Measurements from ENCODE around the gene ERP29.
"Not testable (repeated sequence)": the region's sequence is repeated elsewhere in the genome, so short reads cannot be mapped to it uniquely, and the experiment has no call there.

The ERP29 gene

DNA sequence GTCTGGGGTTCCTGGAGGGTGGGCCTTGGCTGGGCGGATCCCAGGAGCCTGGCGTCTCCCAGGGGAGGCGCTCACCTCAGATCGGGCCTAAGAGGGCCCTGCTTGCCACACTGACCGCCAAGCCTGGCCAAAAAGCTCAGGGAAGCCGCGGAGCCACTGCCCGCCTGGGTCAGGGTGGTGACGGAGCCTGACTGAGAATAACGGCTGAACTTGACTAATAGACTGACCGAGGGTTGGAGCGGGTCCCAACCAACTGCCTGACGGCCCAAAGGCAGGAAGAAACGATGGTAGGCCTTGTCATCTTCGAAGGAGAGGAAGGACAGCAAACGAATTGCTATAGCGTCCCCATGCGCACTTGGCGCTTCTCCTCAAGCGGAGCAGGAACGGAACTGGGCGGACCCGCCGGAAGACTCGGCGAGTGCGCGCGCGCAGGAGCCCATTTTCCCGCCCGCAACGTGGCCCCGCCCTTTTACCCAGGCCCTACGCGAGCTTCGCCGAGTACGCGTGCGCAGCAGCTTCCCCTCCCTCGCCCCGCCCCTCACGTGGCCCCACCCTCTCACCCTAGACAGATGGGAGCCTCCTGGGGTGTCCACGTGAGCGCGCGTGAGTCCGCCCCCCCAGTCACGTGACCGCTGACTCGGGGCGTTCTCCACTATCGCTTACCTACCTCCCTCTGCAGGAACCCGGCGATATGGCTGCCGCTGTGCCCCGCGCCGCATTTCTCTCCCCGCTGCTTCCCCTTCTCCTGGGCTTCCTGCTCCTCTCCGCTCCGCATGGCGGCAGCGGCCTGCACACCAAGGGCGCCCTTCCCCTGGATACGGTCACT lies at the start of gene ERP29, which contains the start of gene TMEM116:
TSS of gene ERP29 (plus strand) at position 652 of the 826 bp plus-strand sequence. CDS start at position 692, 40 bp downstream.
TSS of gene TMEM116 (minus strand) at position 391 of the 826 bp plus-strand sequence. CDS start 7,895 bp downstream, outside the sequence.
- DNase-seq = peak; percentile 98

DNA sequence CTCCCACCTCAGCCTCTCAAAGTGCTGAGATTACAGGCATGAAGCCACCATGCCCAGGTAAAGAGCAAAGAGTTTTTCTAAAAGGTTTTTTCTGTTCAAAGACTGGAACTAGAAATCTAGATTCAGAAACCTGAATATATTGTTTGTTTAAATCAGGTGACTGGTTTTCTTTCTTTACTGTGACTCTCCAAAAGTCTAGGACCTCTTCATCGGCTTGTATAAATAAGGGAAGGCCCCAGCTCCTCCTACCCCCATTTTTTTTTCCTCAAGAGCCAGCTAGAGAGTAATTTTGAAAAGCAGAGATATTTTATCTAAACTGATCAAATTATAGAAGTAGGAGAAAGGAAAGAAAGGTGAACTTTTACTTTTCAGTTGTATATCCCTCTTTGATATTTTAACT lies 48.3 kb upstream of the ERP29 start:
- DNase-seq = no peak

DNA sequence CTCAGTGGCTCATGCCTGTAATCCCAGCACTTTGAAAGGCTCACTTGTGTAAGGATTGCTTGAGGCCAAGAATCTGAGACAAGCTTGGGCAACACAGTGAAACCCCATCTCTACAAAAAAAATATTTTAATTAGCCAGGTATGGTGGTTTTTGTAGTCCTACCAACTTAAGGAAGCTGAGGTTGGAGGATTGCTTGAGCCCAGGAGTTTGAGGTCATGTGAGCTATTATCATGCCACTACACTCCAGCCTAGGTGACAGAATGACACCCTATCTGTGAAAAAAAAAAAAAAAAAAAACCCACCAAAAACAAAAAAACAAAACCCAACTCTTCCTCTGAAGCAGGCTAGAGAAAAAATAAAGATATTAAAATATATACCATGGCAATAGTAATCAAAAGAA lies 41.4 kb upstream of the ERP29 start:
- DNase-seq = no peak

DNA sequence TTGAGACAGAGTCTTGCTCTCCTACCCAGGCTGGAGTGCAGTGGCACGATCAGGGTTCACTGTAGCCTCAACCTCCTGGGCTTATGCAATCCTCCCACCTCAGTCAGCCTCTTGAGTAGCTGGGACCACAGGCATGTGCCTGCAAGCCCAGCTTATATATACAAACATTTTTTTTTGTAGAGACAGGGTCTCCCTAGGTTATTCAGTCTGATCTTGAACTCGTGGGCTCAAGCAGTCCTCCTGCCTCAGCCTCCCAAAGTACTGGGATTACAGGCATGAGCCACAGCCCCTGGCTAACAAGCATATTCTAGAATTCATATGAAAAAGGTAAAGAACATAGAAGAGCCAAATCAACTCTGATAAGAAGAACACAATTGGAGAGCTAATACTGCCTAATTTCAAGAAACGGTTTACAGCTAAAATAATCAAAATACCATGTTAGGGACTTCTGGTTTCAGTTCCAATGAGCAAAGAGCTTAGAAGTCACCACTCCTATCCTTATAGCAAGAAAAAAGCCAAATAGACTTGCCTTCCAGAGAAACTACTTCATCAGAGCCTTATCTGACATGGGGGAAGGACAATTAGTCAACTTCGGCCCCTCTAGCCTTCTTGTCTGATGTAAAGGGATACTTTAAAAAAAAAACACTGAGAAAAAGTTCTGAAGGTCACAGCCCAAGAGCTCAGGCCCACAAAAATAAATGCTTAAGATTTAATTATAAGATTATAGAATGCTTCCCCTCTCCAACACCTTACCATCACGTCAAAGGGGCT lies 37.9 kb upstream of the ERP29 start:
- DNase-seq = no peak

DNA sequence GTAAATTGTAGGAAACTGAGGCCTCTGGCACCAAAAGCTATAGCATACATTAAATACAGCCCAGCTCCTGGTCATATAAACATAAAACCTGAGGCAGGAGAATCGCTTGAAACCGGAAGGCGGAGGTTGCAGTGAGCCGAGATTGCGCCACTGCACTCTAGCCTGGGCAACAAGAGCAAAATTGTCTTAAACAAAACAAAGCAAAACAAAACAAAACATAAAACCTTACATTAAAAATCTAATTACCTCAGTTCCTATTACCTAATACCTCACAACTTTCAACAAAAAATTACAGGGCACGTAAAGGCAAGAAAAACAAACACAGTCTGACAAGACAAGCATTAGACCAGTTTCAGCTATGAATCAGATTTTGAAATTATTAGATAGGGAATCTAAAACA lies 36.9 kb upstream of the ERP29 start:
- no peak for DNase-seq

DNA sequence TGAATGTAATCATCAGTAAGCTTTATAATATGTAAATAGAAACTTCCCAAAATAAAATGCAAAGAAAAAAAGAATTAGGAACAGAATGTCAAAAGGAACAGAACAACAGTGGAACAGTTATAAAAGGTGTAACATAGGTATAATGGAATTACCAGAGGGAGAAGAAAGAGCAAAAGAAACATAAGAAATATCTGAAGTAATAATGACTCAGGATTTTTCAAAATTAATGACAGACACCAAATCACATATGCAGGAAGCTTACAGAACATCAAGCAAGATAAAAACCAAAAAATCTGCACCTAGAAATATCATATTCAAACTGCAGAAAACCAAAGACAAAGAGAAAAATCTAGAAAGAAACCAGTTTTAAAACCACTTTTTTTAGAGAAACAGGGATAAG lies 36.4 kb upstream of the ERP29 start:
- DNase-seq = no peak

DNA sequence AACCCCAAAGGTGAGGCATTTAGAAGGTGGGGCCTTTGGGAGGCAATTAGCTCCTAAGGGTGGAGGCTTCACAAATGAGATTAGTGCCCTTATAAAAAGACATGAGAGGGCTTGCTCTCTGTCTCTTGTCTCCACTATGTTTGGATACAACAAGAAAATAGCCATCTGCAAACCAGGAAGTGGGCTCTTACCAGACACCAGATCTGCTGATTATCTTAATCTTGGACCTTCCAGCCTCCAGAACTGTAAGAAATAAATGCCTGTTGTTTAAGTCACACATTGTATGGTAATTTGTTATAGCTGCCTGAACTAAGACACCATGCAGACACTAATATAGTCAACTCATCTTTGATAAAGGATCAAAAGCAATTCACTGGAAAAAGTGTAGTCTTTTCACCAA lies 34.7 kb upstream of the ERP29 start:
- no peak for DNase-seq

DNA sequence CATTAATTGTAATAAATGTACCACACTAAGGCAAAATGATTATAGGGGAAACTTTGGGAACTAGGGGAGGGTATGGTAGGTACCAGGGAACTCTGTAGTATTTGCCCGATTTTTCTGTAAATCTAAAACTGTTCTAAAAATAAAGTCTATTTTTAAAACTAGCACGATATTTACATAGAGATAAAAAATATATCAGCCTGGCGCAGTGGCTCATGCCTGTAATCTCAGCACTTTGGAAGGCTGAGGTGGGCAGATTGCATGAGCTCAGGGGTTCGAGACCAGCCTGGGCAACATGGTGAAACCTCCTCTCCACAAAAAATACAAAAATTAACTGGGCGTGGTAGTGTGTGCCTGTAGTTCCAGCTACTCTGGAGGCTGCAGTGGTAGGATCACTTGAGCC lies 32.6 kb upstream of the ERP29 start:
- DNase-seq = no peak

DNA sequence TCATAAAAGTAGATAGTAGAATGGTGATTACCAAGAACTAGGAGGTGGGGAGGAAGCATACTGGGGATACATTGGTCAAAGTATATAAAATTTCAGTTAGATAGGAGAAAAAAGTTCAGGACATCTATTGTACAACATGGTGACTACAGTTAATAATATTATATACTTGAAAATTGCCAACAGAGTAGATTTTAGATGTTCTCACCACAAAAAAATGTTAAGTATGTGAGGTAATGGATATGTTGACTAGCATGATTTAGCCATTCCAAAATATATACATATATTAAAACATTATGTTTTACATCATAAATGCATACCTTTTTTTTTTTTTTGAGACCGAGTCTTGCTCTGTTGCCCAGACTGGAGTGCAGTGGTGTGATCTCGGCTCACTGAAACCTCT lies 31.2 kb upstream of the ERP29 start:
- DNase-seq = no peak

DNA sequence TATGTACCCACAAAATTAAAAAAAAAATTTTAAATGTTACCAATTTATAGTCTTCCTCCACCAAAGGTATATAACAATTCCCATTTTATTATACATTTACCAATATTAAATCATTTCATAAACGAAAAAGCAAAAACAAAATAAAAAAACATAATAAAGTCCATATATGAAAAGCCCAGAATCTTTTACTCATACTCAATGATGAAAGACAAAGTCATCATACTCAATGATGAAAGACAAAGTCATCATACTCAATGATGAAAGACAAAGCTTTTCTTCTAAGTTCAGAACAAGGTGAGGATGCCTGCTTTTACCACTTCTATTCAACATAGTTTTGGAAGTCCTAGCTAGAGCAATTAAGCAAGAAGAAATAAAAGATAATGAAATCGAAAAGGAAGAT lies 28.4 kb upstream of the ERP29 start:
- no peak for DNase-seq

DNA sequence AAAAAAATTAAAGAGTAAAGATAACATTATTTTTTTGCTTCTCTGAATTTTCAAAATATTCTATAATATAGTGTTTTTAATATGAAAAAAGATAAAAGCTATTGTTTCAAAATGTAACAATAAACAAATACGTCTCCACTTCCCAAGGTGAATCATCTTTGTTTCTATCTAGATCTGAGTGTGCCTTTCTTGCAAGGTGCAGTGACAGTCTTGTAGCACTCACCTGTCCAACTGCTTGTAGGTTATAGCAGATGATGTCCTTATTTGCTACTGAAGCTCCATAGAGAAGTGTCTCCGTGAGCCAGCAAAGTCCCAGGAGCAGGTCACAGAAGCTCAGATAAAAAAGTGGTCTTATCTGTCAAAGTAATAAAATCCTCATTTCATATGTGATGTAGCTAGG lies 21.7 kb upstream of the ERP29 start:
- no peak for DNase-seq

DNA sequence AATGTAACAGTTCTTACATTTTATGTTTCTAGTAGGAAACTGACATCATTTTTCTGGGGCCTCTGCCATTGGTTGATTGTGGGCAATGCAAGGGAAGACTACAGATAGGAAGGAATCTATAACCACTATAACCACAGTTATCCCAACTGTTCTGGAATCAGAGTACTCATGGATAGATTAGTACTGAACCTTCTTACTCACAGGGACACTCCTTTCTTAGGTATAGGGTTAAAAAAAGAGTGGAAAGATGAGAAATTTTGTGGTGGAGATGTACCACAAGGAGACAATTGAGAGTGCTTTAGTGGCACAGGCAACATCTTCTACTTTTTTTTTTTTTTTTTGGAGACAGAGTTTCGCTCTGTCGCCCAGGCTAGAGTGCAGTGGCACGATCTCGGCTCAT lies 21.3 kb upstream of the ERP29 start:
- DNase-seq = no peak

DNA sequence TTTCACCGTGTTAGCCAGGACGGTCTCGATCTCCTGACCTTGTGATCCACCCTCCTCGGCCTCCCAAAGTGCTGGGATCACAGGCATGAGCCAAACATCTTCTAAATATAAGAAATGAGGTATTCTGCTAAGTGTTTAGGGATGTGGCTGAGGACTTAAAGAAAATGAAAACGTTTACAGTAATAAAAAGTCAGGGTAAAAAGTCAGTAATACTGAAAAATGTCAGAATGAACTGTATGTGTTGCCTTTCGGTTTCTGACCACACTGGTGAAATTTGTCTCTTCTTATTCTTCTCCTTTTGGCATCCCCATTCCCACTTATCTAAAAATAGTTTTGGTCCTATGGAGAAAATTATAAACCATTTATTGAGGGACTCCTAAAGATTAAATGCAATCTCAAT lies 20.8 kb upstream of the ERP29 start:
- no peak for DNase-seq

DNA sequence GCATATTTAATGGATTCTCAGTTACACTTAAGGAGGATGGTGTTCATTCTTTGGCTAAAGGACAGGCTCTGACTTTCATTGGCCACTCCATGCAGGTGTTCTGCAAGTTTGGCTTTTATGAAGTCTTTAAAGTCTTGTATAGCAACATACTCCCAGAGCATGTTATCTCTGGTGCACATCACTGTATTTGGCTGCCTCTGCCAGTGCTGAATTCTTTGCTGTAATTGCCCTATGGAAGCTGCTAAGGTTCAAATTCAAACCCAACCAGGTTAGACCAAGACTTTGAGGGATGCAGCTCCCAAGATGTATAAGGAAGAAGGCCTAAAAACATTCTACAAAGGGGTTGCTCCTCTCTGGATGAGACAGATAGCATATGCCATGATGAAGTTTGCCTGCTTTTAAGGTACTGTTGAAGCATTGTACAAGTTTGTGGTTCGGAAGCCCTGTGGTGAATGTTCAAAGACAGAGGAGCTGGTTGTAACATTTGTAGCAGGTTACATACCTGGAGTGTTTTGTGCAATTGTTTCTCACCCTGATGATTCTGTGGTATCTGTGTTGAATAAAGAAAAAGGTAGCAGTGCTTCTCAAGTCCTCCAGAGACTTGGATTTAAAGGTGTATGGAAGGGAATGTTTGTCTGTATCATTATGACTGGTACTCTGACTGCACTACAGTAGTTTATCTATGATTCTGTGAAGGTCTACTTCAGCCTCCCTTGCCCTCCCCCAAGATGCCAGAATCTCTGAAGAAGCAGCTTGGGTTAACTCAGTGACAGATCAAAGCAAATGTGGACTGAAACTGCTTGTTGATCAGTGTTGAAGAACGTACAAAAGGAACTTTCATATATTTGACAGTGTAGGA lies 19.7 kb upstream of the ERP29 start:
- no peak for DNase-seq

DNA sequence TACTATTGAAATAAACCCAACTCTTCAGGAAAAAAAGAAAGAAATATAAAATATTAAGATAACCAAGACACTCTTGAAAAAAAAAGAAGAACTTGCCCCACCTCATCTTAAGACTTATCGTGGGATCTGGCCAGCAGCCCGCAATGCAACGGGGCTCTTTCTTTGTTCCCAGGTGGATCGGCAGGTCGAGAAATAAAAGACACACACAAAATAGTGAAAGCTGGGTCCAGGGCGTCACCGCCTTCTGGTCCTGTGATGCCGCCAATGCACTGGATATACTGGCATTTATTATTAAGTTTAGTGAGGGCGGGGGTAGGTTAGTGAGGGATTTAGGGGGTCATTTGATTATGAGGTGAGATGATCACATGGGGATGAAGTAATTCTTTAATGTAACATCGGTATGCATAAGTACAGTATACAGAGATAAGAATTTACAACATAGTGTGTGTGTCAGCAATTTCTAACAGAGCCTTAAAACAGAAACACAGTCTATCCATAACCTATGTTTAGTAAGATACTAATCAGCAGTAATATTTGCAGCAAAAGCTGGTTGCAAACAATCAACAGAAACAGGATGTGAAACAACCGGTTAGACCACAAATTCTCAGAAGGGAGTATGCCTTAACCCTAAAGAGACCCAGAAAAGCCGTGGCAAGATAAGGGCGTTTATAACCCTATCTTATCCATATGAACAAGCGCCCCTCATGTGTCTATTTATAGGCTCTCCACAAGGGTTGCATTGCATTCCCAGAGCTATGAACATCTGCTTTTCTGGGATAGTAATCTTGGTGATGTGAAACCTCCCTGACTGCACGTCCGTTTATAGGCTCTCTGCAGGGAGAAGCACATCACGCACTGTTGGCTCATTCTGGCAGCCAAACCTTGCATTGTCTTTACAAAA lies 18.8 kb upstream of the ERP29 start:
- DNase-seq = not testable (repeated sequence)

DNA sequence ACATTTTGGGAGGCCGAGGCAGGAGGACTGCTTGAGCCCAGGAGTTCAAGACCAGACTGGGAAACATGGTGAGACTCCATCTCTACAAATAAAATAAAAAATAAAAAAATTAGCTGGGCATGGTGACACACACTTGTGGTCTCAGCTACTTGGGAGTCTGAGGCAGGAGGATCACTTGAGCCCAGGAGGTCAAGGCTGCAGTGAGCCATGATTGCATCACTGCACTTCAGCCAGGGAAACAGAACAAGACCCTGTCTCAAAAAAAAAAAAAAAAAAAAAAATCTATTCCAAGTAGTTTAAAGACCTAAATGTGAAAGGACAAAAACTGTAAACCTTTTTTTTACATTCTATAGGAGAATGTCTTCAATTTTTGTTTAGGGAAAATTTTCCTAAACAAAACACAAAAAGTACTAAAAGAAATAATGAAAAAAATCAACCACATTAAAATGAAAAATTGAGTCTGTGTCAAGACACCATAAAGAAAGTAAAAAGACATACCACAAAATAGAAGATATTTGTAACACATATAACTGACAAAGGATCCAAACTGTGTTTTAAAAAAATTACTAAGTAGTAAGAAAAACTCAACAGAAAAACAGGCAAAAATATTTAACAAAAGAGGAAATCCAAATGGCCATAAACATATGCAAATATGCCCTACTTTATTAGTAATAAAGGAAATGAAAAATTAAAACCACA lies 17.3 kb upstream of the ERP29 start:
- no peak for DNase-seq

DNA sequence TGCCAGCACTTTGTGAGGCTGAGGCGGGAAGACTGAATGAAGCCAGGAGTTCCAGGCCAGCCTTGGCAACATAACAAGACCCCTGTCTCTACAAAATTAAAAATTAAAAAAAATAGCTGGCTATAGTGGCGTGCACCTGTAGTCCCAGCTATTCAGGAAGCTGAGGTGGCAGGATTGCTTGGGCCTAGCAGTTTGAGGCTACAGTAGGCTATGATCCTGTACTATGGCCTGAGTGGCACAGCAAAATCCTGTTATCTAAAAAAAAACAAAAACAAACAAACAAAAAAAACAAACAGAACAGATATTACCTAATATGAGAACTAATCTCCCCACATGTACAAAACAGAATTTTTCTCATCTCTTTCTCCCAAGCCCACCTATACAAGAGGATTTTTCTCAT lies 15.9 kb upstream of the ERP29 start:
- no peak for DNase-seq

DNA sequence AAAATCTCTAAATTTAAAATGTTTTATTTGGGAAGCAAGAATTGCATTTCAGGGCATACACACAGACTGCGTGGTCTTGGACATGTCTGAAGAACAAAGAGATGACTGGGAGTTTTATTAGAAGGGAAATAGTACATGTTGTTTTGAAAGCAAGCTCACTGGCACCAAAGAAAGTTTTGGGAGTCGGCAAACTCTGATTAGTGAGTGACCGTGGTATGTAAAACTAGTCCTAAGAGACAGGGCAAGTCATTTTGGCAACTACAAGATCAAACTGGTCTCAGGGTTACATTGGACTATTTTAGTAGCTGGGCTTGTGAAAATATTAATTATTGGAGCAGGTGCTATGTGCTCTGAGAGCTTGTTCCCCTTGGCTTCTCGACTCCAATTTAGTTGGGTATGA lies 15.2 kb upstream of the ERP29 start:
- no peak for DNase-seq

DNA sequence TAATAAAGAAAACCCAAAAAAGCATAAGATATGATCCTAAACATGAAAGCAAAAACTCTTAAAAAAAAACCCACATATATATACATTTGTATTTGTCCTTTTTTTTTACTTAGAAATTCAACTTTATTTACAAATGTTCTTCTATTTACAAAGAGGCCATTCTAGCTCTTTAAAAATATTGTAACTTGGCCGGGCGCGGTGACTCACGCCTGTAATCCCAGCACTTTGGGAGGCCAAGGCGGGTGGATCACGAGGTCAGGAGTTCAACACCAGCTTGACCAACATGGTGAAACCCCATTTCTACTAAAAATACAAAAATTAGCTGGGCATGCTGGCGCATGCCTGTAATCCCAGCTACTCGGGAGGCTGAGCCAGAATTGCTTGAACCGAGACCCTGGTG lies 14.1 kb upstream of the ERP29 start:
- not testable (repeated sequence) for DNase-seq

DNA sequence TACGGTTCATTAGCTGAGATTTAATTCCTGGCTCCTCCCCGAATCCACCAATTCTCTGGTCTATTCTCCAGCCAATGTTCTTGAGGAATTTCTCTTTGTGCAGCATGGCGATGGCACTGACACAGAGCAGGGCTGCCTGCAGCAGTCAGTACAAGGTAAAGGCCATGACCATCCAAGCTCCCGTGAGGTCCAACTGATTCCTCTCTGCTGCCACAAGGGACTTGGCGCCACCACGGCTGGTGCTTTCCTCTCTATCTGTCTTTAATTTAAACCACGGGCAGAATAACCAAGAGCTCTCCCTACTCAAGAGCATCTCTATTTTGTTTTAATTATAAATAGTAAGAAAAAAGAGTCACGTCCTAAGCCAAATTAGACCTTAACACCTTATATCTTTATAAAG lies 12.4 kb upstream of the ERP29 start:
- DNase-seq = no peak

DNA sequence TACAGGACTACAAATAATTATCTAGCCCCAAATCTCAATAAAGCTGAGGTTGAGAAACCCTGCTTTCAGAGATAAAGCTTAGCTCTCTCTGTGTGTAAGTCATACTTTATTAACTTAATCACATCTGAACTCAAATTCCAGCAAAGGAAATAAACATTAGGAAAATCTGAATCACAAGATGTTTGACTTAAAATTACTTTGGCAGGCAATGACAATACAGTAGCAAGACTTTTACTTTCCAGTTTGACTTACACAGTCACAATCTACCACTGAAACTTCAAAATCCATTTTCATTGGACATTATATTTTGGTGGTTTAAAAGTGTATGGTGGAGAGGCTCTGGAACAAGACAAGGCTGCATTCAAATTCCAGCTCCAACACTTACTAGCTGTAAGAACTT lies 11.7 kb upstream of the ERP29 start:
- no peak for DNase-seq

DNA sequence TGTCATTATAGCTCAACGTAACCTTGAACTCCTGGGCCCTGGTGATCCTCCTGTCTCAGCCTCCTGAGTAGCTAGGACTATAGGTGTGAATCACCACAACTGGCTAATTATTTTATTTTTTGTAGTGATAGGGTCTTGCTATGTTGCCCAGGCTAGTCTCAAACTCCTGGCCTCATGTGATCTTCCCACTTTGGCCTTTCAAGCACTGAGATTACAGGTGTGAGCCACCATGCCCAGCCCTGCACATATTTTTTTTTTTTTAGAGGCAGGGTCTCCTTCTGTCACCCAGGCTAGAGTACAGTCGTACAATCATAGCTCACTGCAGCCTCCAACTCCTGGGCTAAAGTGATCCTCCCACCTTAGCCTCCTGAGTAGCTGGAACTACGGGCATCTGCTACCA lies 9.2 kb upstream of the ERP29 start:
- no peak for DNase-seq
